Measurements from ENCODE around the gene ZFAND2B.
A peak's percentile ranks its signal among the peaks of the same experiment; 100 is the strongest.

Gene ZFAND2B

GRCh38 chr2:219175486-219175885, 31.1 kb upstream of the ZFAND2B start:
- no peak for TF ChIP-seq CTCF (IDR thresholded peaks at IDR 0.05)
- Histone ChIP-seq H3K4me3 (peak overlapping the region; percentile 95), H3K27ac (peak overlapping the region; percentile 92 to 99)
- DNase-seq (ENCODE audit: low spot score) = no peak

- no peak for TF ChIP-seq CTCF (IDR thresholded peaks at IDR 0.05)
- DNase-seq (ENCODE audit: low spot score) = peak; percentile 81
- H3K4me3 ChIP-seq = peak overlapping the region; percentile 95
- H3K27ac ChIP-seq = peak overlapping the region; percentile 92 to 99
Measured at GRCh38 chr2:219175928-219176817, 30.4 kb upstream of the ZFAND2B start.

- TF ChIP-seq CTCF (IDR thresholded peaks at IDR 0.05) = no peak
- Histone ChIP-seq H3K27ac (peak within 1 kb of the TSS; percentile 92 to 99), H3K4me3 (peak within 1 kb of the TSS; percentile 95)
- DNase-seq (ENCODE audit: low spot score) = peak; percentile 90
Measured at GRCh38 chr2:219176818-219177551, 29.6 kb upstream of the ZFAND2B start, which contains the start of gene CNPPD1. Gene CNPPD1 (minus strand): TSS chr2:219176925. CDS start chr2:219176828, 97 bp downstream.

GRCh38 chr2:219177552-219178376, 28.8 kb upstream of the ZFAND2B start, which contains the start of gene RETREG2:
Gene RETREG2 (plus strand): TSS chr2:219178275. CDS start chr2:219178353, 78 bp downstream.
- peak within 1 kb of the TSS; percentile 92 to 99 for H3K27ac ChIP-seq
- DNase-seq (ENCODE audit: low spot score) = peak; percentile 94
- TF ChIP-seq CTCF (IDR thresholded peaks at IDR 0.05) = no peak
- H3K4me3 ChIP-seq = peak within 1 kb of the TSS; percentile 95

GRCh38 chr2:219178377-219179175, 28.0 kb upstream of the ZFAND2B start:
- no peak for DNase-seq (ENCODE audit: low spot score)
- Histone ChIP-seq H3K4me3 (peak overlapping the region; percentile 95), H3K27ac (peak overlapping the region; percentile 92 to 99)
- TF ChIP-seq CTCF (IDR thresholded peaks at IDR 0.05) = no peak
